22Rv1 (cell line): Measurements from ENCODE around the gene ZBTB40.

Experiments used
- CTCF ChIP-seq: fragments of 450-650 bp; IDR thresholded peaks from 2 replicates; pipeline ENCODE4 v1.5.1; 2017; ENCODE audit warnings: mild to moderate bottlenecking
- ZFX ChIP-seq: fragments of 450-650 bp; IDR thresholded peaks from 2 replicates; pipeline ENCODE4 v1.6.1; 2017; ENCODE audit warnings: antibody characterized with exemption, borderline replicate concordance

- TF ChIP-seq CTCF (no peak), ZFX (no peak)
These were observed 84.9 kb downstream of the ZBTB40 start for GRCh38 chr1:22536506-22536905.
